Measurements from ENCODE around the gene SH3BGRL3.

The SH3BGRL3 gene

GRCh38 chr1:26318338-26319064 lies 38.6 kb downstream of the SH3BGRL3 start:
- TF ChIP-seq CTCF (IDR thresholded peaks at IDR 0.05; ENCODE audit: control insufficient read depth, extremely low read depth, insufficient read depth): no peak
- no peak overlapping the region for H3K4me3 ChIP-seq (ENCODE audit: low read depth, low read length)
- no peak for DNase-seq (ENCODE audit: low read depth)

- no peak for DNase-seq (ENCODE audit: low read depth)
- H3K4me3 ChIP-seq (ENCODE audit: low read depth, low read length): no peak overlapping the region
- TF ChIP-seq CTCF (IDR thresholded peaks at IDR 0.05; ENCODE audit: control insufficient read depth, extremely low read depth, insufficient read depth): no peak
Measured at GRCh38 chr1:26320896-26321295, 41.0 kb downstream of the SH3BGRL3 start.

- no peak for DNase-seq (ENCODE audit: low read depth)
- H3K4me3 ChIP-seq (ENCODE audit: low read depth, low read length): no peak overlapping the region
- TF ChIP-seq CTCF (IDR thresholded peaks at IDR 0.05; ENCODE audit: control insufficient read depth, extremely low read depth, insufficient read depth): peak; percentile 63
Measured at GRCh38 chr1:26321315-26322041, 41.6 kb downstream of the SH3BGRL3 start.

GRCh38 chr1:26322042-26322331 lies 42.1 kb downstream of the SH3BGRL3 start:
- no peak for DNase-seq (ENCODE audit: low read depth)
- no peak overlapping the region for H3K4me3 ChIP-seq (ENCODE audit: low read depth, low read length)
- TF ChIP-seq CTCF (IDR thresholded peaks at IDR 0.05; ENCODE audit: control insufficient read depth, extremely low read depth, insufficient read depth): no peak

GRCh38 chr1:26323382-26323781 lies 43.5 kb downstream of the SH3BGRL3 start:
- H3K4me3 ChIP-seq (ENCODE audit: low read depth, low read length): no peak overlapping the region
- no peak for DNase-seq (ENCODE audit: low read depth)
- no peak for TF ChIP-seq CTCF (IDR thresholded peaks at IDR 0.05; ENCODE audit: control insufficient read depth, extremely low read depth, insufficient read depth)

- no peak overlapping the region for H3K4me3 ChIP-seq (ENCODE audit: low read depth, low read length)
- no peak for TF ChIP-seq CTCF (IDR thresholded peaks at IDR 0.05; ENCODE audit: control insufficient read depth, extremely low read depth, insufficient read depth)
- DNase-seq (ENCODE audit: low read depth): no peak
Measured at GRCh38 chr1:26324550-26324949, 44.7 kb downstream of the SH3BGRL3 start.
